ENCODE measurements around the gene ELOVL2.

The ELOVL2 gene

DNA sequence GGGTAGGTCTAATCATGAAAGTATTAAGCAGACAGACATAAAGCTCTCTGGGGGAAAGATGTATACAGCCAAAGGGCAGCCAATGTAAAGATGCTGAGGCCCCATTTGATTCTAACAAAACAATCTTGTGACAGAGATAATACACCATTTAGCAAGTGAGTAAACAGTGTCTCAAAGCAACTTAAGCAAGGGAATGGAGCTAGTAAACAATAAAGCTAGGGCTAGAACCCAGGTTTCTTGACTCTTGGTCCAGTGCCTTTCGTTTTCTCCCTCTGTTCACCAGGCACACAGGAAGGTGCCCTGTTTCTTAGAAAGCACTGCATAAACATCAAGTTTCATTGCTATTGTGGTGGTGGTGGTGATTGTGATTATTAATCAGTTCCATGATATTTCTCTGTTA lies 5.1 kb downstream of the ELOVL2 start:
- no peak overlapping the region for H3K4me3 ChIP-seq (ENCODE audit: low read length in 2 of 2)
- H3K36me3 ChIP-seq (ENCODE audit: control insufficient read depth in 2 of 2, insufficient read depth in 2 of 2, low read length in 2 of 2) = no peaks in the 10 kb centered on the region
- peaks cover 12 to 30% of the 10 kb centered on the region in 2 donors for H3K27me3 ChIP-seq (ENCODE audit: control insufficient read depth in 1 of 2, insufficient read depth in 2 of 2, low read length in 2 of 2)
- no peak overlapping the region for H3K27ac ChIP-seq (ENCODE audit: low read length)
- H3K4me1 ChIP-seq (ENCODE audit: control insufficient read depth, insufficient read depth, low read length) = peaks cover 6% of the 10 kb centered on the region
- H3K9ac ChIP-seq (ENCODE audit: low read length in 2 of 2) = no peak overlapping the region
- no peaks in the 10 kb centered on the region for H3K9me3 ChIP-seq (ENCODE audit: control insufficient read depth in 2 of 2, low read length in 2 of 2)

DNA sequence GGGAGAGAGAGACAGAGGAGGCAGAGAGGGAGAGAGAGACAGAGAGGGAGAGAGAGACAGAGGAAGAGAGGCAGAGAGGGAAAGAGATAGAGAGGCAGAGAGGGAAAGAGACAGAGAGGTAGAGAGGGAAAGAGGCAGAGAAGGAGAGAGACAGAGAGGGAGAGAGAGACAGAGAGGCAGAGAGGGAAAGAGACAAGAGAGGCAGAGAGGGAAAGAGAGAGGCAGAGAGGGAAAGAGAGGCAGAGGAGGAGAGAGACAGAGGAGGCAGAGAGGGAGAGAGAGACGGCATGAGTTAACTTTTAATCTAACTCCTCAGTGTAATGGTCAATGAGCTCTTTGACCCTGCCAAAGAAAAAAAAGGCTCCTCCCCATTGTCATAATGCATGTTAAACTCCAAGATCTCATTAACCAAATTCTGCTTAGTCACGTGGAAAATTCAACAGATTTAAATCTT lies 7.1 kb downstream of the ELOVL2 start:
- no peak overlapping the region for H3K9ac ChIP-seq (ENCODE audit: low read length in 2 of 2)
- no peaks in the 10 kb centered on the region for H3K36me3 ChIP-seq (ENCODE audit: control insufficient read depth in 2 of 2, insufficient read depth in 2 of 2, low read length in 2 of 2)
- H3K27ac ChIP-seq (ENCODE audit: low read length) = no peak overlapping the region
- H3K4me1 ChIP-seq (ENCODE audit: control insufficient read depth, insufficient read depth, low read length) = no peaks in the 10 kb centered on the region
- H3K27me3 ChIP-seq (ENCODE audit: control insufficient read depth in 1 of 2, insufficient read depth in 2 of 2, low read length in 2 of 2) = peaks cover 0 to 14% of the 10 kb centered on the region in 2 donors
- H3K9me3 ChIP-seq (ENCODE audit: control insufficient read depth in 2 of 2, low read length in 2 of 2) = no peaks in the 10 kb centered on the region
- no peak overlapping the region for H3K4me3 ChIP-seq (ENCODE audit: low read length in 2 of 2)

DNA sequence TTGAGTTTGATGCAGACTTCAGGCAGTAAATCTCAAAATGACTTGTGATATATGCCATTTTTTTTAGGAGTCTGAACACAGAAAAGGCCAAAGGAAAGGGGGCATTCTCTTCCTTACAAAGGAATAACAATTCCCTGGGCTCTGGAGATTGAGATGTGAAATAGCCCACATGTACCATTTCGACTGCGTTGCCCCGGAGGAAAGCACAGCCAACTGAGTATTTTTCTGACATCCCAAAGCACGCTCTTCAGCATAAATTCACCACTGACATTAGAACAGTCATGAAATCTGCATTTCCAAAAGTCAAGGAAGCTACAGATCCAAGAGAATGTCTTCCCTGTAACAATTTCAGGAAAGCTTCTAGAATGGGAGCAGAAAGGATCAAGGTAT lies 7.8 kb downstream of the ELOVL2 start:
- no peak overlapping the region for H3K4me3 ChIP-seq (ENCODE audit: low read length in 2 of 2)
- H3K9ac ChIP-seq (ENCODE audit: low read length in 2 of 2) = no peak overlapping the region
- peaks cover 0 to 12% of the 10 kb centered on the region in 2 donors for H3K27me3 ChIP-seq (ENCODE audit: control insufficient read depth in 1 of 2, insufficient read depth in 2 of 2, low read length in 2 of 2)
- no peak overlapping the region for H3K27ac ChIP-seq (ENCODE audit: low read length)
- H3K4me1 ChIP-seq (ENCODE audit: control insufficient read depth, insufficient read depth, low read length) = no peaks in the 10 kb centered on the region
- no peaks in the 10 kb centered on the region for H3K9me3 ChIP-seq (ENCODE audit: control insufficient read depth in 2 of 2, low read length in 2 of 2)
- no peaks in the 10 kb centered on the region for H3K36me3 ChIP-seq (ENCODE audit: control insufficient read depth in 2 of 2, insufficient read depth in 2 of 2, low read length in 2 of 2)

DNA sequence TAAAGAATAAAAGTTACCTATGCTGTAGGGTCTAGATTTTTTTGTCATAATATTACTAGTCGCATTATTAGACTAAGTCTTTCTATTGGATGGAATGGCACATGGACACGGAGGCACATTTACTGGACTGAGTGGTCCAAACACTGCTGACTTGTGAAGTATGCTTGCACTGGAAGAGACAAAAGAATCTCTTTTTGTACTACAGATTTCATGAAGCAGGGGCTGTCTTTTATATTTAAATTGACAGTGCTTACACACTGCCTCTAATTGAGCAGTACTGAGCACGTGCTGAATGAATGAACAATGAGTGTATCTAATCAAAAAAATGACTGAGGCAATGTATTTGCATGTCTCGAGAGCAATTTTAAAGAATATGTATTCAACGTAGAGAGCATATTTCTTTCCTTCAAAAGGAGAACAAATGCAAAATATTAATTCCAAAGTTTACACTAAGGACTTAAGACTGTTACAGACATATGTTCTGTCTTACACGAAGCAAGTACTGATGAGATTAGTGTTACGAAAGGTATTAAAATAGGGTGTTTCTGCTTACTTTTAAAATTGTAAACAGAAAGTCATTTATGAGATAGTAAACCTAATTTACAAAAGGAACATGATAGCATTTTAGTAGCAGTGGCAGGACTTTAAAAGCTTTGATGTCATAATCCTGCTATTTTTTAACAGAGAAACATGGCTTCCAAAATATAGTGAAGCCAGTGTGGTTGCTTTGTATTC lies 8.3 kb downstream of the ELOVL2 start:
- H3K9me3 ChIP-seq (ENCODE audit: control insufficient read depth in 2 of 2, low read length in 2 of 2) = no peaks in the 10 kb centered on the region
- H3K27ac ChIP-seq (ENCODE audit: low read length) = no peak overlapping the region
- H3K27me3 ChIP-seq (ENCODE audit: control insufficient read depth in 1 of 2, insufficient read depth in 2 of 2, low read length in 2 of 2) = peaks cover 0 to 7% of the 10 kb centered on the region in 2 donors

DNA sequence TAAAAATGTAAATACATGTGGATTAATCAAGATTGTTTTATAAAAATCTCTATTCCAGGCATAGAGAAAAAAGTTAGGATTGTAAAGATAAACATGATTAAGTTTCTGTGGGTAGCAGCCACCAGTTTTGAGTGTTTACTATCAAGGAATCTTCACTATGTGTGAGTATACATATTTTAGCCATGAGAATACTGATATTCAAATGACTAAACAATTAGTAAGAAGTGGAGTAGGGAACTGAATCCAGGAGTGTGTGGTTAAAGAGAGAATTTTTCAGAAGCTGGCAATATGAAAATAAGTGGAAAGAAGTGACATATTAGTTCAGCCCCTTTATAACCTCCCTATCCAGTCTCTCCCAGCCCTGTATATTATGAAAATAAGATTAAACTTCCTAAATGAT lies 10.3 kb downstream of the ELOVL2 start:
- Histone ChIP-seq H3K9me3 (ENCODE audit: control insufficient read depth in 2 of 2, low read length in 2 of 2) (no peaks in the 10 kb centered on the region), H3K27me3 (ENCODE audit: control insufficient read depth in 1 of 2, insufficient read depth in 2 of 2, low read length in 2 of 2) (peaks cover 0 to 5% of the 10 kb centered on the region in 2 donors), H3K9ac (ENCODE audit: low read length in 2 of 2) (no peak overlapping the region), H3K27ac (ENCODE audit: low read length) (no peak overlapping the region), H3K36me3 (ENCODE audit: control insufficient read depth in 2 of 2, insufficient read depth in 2 of 2, low read length in 2 of 2) (no peaks in the 10 kb centered on the region), H3K4me3 (ENCODE audit: low read length in 2 of 2) (no peak overlapping the region), H3K4me1 (ENCODE audit: control insufficient read depth, insufficient read depth, low read length) (no peaks in the 10 kb centered on the region)

More for the DNA sequence above, 8.3 kb downstream of the ELOVL2 start:
- Histone ChIP-seq H3K4me1 (ENCODE audit: control insufficient read depth, insufficient read depth, low read length) (no peaks in the 10 kb centered on the region), H3K4me3 (ENCODE audit: low read length in 2 of 2) (no peak overlapping the region), H3K9ac (ENCODE audit: low read length in 2 of 2) (no peak overlapping the region), H3K36me3 (ENCODE audit: control insufficient read depth in 2 of 2, insufficient read depth in 2 of 2, low read length in 2 of 2) (no peaks in the 10 kb centered on the region)

DNA sequence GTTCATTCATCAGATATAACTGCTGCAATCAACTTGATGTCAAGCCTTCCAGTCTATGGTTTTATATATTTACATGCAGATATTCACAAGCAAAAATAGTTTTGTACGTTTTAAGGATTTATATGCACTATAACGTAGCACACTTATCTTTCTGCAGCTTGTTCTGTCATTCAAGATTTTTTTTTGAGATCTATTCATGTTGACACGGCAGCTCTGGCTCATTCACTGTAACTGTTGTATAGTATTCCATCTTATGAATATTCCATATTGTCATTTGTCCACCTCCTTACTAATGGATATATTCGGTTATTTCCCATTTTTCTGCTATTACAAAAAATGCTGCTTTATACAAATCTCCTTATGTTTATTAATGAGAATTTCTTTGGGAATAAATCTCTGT lies 13.2 kb downstream of the ELOVL2 start:
- peaks cover 0 to 3% of the 10 kb centered on the region in 2 donors for H3K27me3 ChIP-seq (ENCODE audit: control insufficient read depth in 1 of 2, insufficient read depth in 2 of 2, low read length in 2 of 2)

DNA sequence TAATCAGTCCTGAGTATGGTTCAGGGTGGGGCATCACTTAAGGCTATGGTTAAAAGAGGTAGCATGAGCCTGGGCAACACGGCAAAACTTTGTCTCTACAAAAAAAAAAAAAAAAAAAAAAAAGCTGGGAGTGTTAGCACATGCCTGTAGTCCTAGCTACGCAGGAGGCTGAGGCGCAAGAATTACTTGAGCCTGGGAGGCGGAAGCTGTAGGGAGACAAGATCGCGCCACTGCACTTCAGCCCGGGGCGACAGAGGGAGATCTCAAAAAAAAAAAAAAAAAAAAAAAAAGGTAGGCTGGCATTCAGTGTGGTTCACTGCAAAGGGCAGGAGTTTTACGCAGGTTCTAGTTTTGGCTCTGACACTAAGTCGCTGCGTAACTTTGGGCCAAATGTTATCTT lies 15.1 kb downstream of the ELOVL2 start:
- Histone ChIP-seq H3K9me3 (ENCODE audit: control insufficient read depth in 2 of 2, low read length in 2 of 2) (no peaks in the 10 kb centered on the region), H3K27ac (ENCODE audit: low read length) (no peak overlapping the region), H3K4me3 (ENCODE audit: low read length in 2 of 2) (no peak overlapping the region), H3K9ac (ENCODE audit: low read length in 2 of 2) (no peak overlapping the region), H3K27me3 (ENCODE audit: control insufficient read depth in 1 of 2, insufficient read depth in 2 of 2, low read length in 2 of 2) (peaks cover 0 to 3% of the 10 kb centered on the region in 2 donors), H3K4me1 (ENCODE audit: control insufficient read depth, insufficient read depth, low read length) (no peaks in the 10 kb centered on the region), H3K36me3 (ENCODE audit: control insufficient read depth in 2 of 2, insufficient read depth in 2 of 2, low read length in 2 of 2) (no peaks in the 10 kb centered on the region)

More for the DNA sequence above, 13.2 kb downstream of the ELOVL2 start:
- H3K4me3 ChIP-seq (ENCODE audit: low read length in 2 of 2) = no peak overlapping the region
- H3K9me3 ChIP-seq (ENCODE audit: control insufficient read depth in 2 of 2, low read length in 2 of 2) = no peaks in the 10 kb centered on the region
- H3K36me3 ChIP-seq (ENCODE audit: control insufficient read depth in 2 of 2, insufficient read depth in 2 of 2, low read length in 2 of 2) = no peaks in the 10 kb centered on the region
- H3K9ac ChIP-seq (ENCODE audit: low read length in 2 of 2) = no peak overlapping the region
- H3K27ac ChIP-seq (ENCODE audit: low read length) = no peak overlapping the region
- no peaks in the 10 kb centered on the region for H3K4me1 ChIP-seq (ENCODE audit: control insufficient read depth, insufficient read depth, low read length)

DNA sequence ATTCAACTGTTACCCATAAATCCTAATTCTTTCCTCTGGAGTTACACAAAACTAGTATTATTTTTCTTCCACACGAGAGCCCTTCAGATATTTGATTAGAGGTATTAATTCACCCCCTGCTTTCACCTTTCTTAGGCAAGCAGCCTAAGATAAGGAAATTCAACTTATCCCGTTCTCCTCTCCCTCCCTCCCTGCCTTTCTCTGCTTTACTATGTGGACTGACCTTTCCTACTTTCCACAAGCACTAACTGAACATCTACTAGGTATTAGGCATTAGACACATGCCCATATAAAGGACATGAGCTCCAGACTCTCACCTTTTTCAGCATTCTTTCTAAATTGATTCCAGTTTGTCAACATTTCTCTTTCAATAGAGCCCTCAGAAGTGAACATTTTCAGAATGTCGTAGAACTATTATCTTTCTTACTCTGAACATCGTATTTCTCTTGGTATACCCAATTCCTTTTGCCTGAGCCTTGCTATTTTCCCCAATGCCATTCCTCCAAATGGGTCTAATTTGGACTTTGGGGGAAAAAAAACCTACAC lies 16.5 kb downstream of the ELOVL2 start:
- no peaks in the 10 kb centered on the region for H3K4me1 ChIP-seq (ENCODE audit: control insufficient read depth, insufficient read depth, low read length)
- H3K27ac ChIP-seq (ENCODE audit: low read length) = no peak overlapping the region
- no peaks in the 10 kb centered on the region for H3K9me3 ChIP-seq (ENCODE audit: control insufficient read depth in 2 of 2, low read length in 2 of 2)
- no peak overlapping the region for H3K4me3 ChIP-seq (ENCODE audit: low read length in 2 of 2)
- H3K9ac ChIP-seq (ENCODE audit: low read length in 2 of 2) = no peak overlapping the region
- H3K27me3 ChIP-seq (ENCODE audit: control insufficient read depth in 1 of 2, insufficient read depth in 2 of 2, low read length in 2 of 2) = peaks cover 0 to 3% of the 10 kb centered on the region in 2 donors
- H3K36me3 ChIP-seq (ENCODE audit: control insufficient read depth in 2 of 2, insufficient read depth in 2 of 2, low read length in 2 of 2) = no peaks in the 10 kb centered on the region

DNA sequence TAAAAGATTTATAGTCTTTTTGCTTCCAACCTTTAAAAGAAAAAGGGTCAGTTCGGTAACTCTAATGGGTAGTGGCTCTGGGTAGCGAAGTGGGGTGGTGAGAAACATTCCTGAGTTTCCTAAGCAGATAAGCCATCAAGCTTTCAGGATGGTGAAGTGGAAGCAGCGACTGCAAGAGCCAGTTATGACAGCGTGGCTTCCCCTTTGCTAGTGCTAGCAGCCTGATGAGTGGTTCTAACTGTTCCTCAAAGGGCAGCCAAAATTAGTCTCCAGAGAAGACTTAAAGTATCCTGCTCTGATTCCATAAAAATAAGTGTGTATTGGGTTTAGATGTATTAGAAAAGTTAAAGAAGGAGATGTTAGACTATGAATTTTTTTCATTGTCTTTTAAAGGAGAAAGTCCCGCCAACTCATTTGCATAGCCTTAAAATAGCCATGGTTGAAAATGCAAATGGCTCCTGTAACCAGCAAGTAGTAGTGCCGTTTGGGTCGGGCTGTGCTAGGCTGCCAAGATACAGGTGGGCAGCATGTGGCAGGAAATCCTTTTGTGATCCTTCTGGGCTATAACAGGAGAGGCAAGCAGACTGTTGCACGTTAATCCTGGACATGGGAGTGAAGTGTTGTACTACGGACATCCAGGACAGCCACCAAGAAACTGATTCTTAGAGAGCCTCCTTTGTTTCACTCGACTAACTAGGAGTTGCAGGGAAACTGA lies 18.0 kb downstream of the ELOVL2 start:
- no peak overlapping the region for H3K9ac ChIP-seq (ENCODE audit: low read length in 2 of 2)
- H3K27ac ChIP-seq (ENCODE audit: low read length) = no peak overlapping the region
- no peaks in the 10 kb centered on the region for H3K36me3 ChIP-seq (ENCODE audit: control insufficient read depth in 2 of 2, insufficient read depth in 2 of 2, low read length in 2 of 2)
- no peaks in the 10 kb centered on the region for H3K4me1 ChIP-seq (ENCODE audit: control insufficient read depth, insufficient read depth, low read length)
- H3K4me3 ChIP-seq (ENCODE audit: low read length in 2 of 2) = no peak overlapping the region
- no peaks in the 10 kb centered on the region for H3K9me3 ChIP-seq (ENCODE audit: control insufficient read depth in 2 of 2, low read length in 2 of 2)
- peaks cover 0 to 3% of the 10 kb centered on the region in 2 donors for H3K27me3 ChIP-seq (ENCODE audit: control insufficient read depth in 1 of 2, insufficient read depth in 2 of 2, low read length in 2 of 2)

DNA sequence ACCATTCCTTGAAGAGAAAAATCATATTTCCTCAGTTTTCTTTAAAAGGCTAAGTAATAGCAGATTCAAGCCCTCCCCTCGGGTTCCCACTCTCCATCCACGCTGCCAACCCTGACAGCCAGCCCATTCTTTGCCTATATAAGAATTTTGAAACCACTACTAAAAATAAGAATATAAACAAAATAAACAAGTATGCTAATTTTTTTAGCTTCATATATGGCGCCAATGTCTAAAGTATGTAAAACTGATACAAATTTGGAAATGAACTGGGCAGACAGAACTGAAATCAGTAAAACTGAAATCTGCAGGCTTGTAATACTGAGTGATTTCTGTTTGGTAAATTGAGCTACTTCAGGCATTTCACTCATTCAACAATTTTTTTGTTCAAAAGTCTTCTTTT lies 19.0 kb downstream of the ELOVL2 start:
- H3K36me3 ChIP-seq (ENCODE audit: control insufficient read depth in 2 of 2, insufficient read depth in 2 of 2, low read length in 2 of 2) = no peaks in the 10 kb centered on the region
- no peak overlapping the region for H3K9ac ChIP-seq (ENCODE audit: low read length in 2 of 2)
- no peak overlapping the region for H3K27ac ChIP-seq (ENCODE audit: low read length)
- no peaks in the 10 kb centered on the region for H3K9me3 ChIP-seq (ENCODE audit: control insufficient read depth in 2 of 2, low read length in 2 of 2)
- no peak overlapping the region for H3K4me3 ChIP-seq (ENCODE audit: low read length in 2 of 2)
- peaks cover 0 to 3% of the 10 kb centered on the region in 2 donors for H3K27me3 ChIP-seq (ENCODE audit: control insufficient read depth in 1 of 2, insufficient read depth in 2 of 2, low read length in 2 of 2)
- H3K4me1 ChIP-seq (ENCODE audit: control insufficient read depth, insufficient read depth, low read length) = no peaks in the 10 kb centered on the region

DNA sequence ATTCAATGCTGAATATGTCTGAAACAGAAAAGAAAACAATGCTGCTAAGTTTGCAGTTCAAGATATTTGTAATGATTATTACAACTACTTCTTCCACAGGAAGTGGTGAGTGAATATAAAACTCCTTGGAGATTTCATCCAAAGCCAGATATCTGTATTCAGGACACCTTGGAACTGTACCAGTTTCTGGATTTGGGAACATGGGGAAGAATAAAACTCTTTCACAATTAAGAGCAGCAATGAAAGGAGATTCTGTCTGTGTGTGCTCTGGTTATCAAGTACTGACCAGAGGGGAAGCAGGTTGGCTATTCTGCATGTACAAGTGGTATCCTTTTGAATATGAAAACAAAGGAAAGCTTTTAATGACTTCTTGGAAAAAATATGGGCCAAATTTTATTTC lies 21.1 kb downstream of the ELOVL2 start:
- Histone ChIP-seq H3K27ac (ENCODE audit: low read length) (no peak overlapping the region), H3K9me3 (ENCODE audit: control insufficient read depth in 2 of 2, low read length in 2 of 2) (no peaks in the 10 kb centered on the region)

More for the DNA sequence above, 21.1 kb downstream of the ELOVL2 start:
- Histone ChIP-seq H3K9ac (ENCODE audit: low read length in 2 of 2) (no peak overlapping the region), H3K4me1 (ENCODE audit: control insufficient read depth, insufficient read depth, low read length) (no peaks in the 10 kb centered on the region), H3K27me3 (ENCODE audit: control insufficient read depth in 1 of 2, insufficient read depth in 2 of 2, low read length in 2 of 2) (peaks cover 0 to 3% of the 10 kb centered on the region in 2 donors), H3K4me3 (ENCODE audit: low read length in 2 of 2) (no peak overlapping the region), H3K36me3 (ENCODE audit: control insufficient read depth in 2 of 2, insufficient read depth in 2 of 2, low read length in 2 of 2) (no peaks in the 10 kb centered on the region)
